GM12891 (cell line): ENCODE data around the gene ZFYVE21.

Experiments
- DNase-seq: peaks from one replicate; pipeline ENCODE4 v3.0.0; 2011; ENCODE audit warnings: low spot score; ENCODE audit not compliant: insufficient read length
- FAIRE-seq: peaks from 2 replicates; lab custom pipeline; 2011; peaks lifted over from hg19 to GRCh38; lab: Jason Lieb, UNC
- PAX5 ChIP-seq: IDR thresholded peaks from 2 replicates; pipeline ENCODE4 v1.6.1; 2011; ENCODE audit warnings: low read length, moderate library complexity, mild to moderate bottlenecking; ENCODE audit not compliant: insufficient read depth, severe bottlenecking
- POLR2A ChIP-seq: IDR thresholded peaks from 2 replicates; pipeline ENCODE4 v1.6.1; 2011; ENCODE audit warnings: low read depth, low read length, control low read depth
- POLR2AphosphoS5 ChIP-seq: IDR thresholded peaks from 2 replicates; pipeline ENCODE4 v1.6.1; 2011; ENCODE audit warnings: low read depth, low read length, control low read depth
- POU2F2 ChIP-seq: IDR thresholded peaks from 2 replicates; pipeline ENCODE4 v1.6.1; 2011; ENCODE audit warnings: low read depth, mild to moderate bottlenecking, control low read depth, low read length, moderate library complexity
- SPI1 ChIP-seq: IDR thresholded peaks from 2 replicates; pipeline ENCODE4 v1.6.1; 2011; ENCODE audit warnings: low read depth, low read length, control low read depth
- TAF1 ChIP-seq: IDR thresholded peaks from 2 replicates; pipeline ENCODE4 v1.6.1; 2011; ENCODE audit warnings: low read depth, low read length, control low read depth

Gene ZFYVE21

GRCh38 chr14:103718572-103718971 lies 3.0 kb downstream of the ZFYVE21 start:
- TF ChIP-seq POLR2A: no peak
- no peak for TF ChIP-seq PAX5
- no peak for TF ChIP-seq SPI1
- TF ChIP-seq TAF1: no peak
- no peak for TF ChIP-seq POU2F2
- TF ChIP-seq POLR2AphosphoS5: no peak
- FAIRE-seq: no peak
- no peak for DNase-seq

- TF ChIP-seq TAF1 (no peak), POU2F2 (no peak), POLR2A (no peak), POLR2AphosphoS5 (no peak), SPI1 (no peak), PAX5 (no peak)
- FAIRE-seq (no peak), DNase-seq (no peak)
Observed at GRCh38 chr14:103719751-103720150, 4.1 kb downstream of the ZFYVE21 start.

GRCh38 chr14:103721334-103722120 lies 5.9 kb downstream of the ZFYVE21 start:
- DNase-seq (no peak), FAIRE-seq (no peak)
- no peak for TF ChIP-seq PAX5
- no peak for TF ChIP-seq TAF1
- TF ChIP-seq POLR2A: no peak
- no peak for TF ChIP-seq POU2F2
- TF ChIP-seq POLR2AphosphoS5: no peak
- TF ChIP-seq SPI1: no peak

- FAIRE-seq: no peak
Observed at GRCh38 chr14:103723748-103724081, 8.1 kb downstream of the ZFYVE21 start.

GRCh38 chr14:103724116-103724515 lies 8.5 kb downstream of the ZFYVE21 start:
- DNase-seq: no peak
- FAIRE-seq: no peak

More at GRCh38 chr14:103723748-103724081, 8.1 kb downstream of the ZFYVE21 start:
- DNase-seq: no peak
- TF ChIP-seq POU2F2: no peak
- no peak for TF ChIP-seq SPI1
- no peak for TF ChIP-seq TAF1
- no peak for TF ChIP-seq PAX5
- TF ChIP-seq POLR2A: no peak
- no peak for TF ChIP-seq POLR2AphosphoS5

GRCh38 chr14:103725001-103725682 lies 9.5 kb downstream of the ZFYVE21 start:
- TF ChIP-seq PAX5 (no peak), TAF1 (no peak), POU2F2 (no peak)
- FAIRE-seq (no peak), DNase-seq (no peak)

More at GRCh38 chr14:103724116-103724515, 8.5 kb downstream of the ZFYVE21 start:
- no peak for TF ChIP-seq POLR2A
- TF ChIP-seq TAF1: no peak

- no peak for FAIRE-seq
- TF ChIP-seq PAX5: no peak
- TF ChIP-seq SPI1: no peak
- no peak for TF ChIP-seq POLR2A
- TF ChIP-seq POLR2AphosphoS5: no peak
- no peak for TF ChIP-seq POU2F2
- no peak for TF ChIP-seq TAF1
- no peak for DNase-seq
Observed at GRCh38 chr14:103725739-103726395, 10.3 kb downstream of the ZFYVE21 start.

- no peak for DNase-seq
- no peak for FAIRE-seq
- TF ChIP-seq PAX5 (no peak), SPI1 (no peak), TAF1 (no peak), POLR2AphosphoS5 (no peak), POLR2A (no peak)
Observed at GRCh38 chr14:103726474-103726873, 10.9 kb downstream of the ZFYVE21 start.

- no peak for TF ChIP-seq POLR2AphosphoS5
- TF ChIP-seq PAX5: no peak
- no peak for TF ChIP-seq TAF1
- TF ChIP-seq SPI1: no peak
- TF ChIP-seq POU2F2: no peak
- TF ChIP-seq POLR2A: no peak
- DNase-seq: no peak
- FAIRE-seq: no peak
Observed at GRCh38 chr14:103727313-103727980, 11.8 kb downstream of the ZFYVE21 start.
